H1 (cell line): Measurements from ENCODE around the gene TSR1. TPM values are rescaled to one million over a fixed set of nuclear protein-coding genes. Genes with fewer than 3 reads are reported as not detected.

Experiments used
- CTCF ChIA-PET: fragments of 300-600 bp; sonication (Branson Sonifier 250); formaldehyde crosslinking; loops from one replicate; lab custom pipeline; 2021; ENCODE audit not compliant: partially characterized antibody; lab: Charles Lee
- POLR2A ChIA-PET: fragments of 300-600 bp; sonication (Branson Sonifier 250); formaldehyde crosslinking; loops from one replicate; lab custom pipeline; 2021; ENCODE audit warnings: inconsistent platforms; ENCODE audit not compliant: partially characterized antibody; lab: Charles Lee
- DNase-seq, 2 experiments: peaks; one replicate each; pipeline versions ENCODE4 v3.0.0 to v3.0.0-alpha.2; 2010 to 2022; ENCODE audit warnings: low spot score in 2 of 2, low read depth in 1 of 2, mixed read lengths in 1 of 2
- FAIRE-seq: peaks from 2 replicates; lab custom pipeline; 2011; peaks lifted over from hg19 to GRCh38; lab: Jason Lieb, UNC
- H2AFZ ChIP-seq: 2 replicates; pipeline ENCODE4 v1.8.1; 2012; ENCODE audit warnings: low read length, inconsistent platforms
- H2AK5ac ChIP-seq: 2 replicates; pipeline ENCODE4 v1.6.1; 2013; ENCODE audit warnings: low read depth, low read length
- H2BK120ac ChIP-seq: replicated peaks from 2 replicates; pipeline ENCODE3; 2013; ENCODE audit warnings: low read depth, low read length, inconsistent platforms
- H2BK12ac ChIP-seq: 2 replicates; pipeline ENCODE4 v1.6.1; 2013; ENCODE audit warnings: low read depth, low read length
- H2BK15ac ChIP-seq: 2 replicates; pipeline ENCODE4 v1.6.1; 2013; ENCODE audit warnings: low read length
- H2BK20ac ChIP-seq: 2 replicates; pipeline ENCODE4 v1.6.1; 2013; ENCODE audit warnings: low read length
- H2BK5ac ChIP-seq: 2 replicates; pipeline ENCODE4 v1.6.1; 2013; ENCODE audit warnings: low read depth, low read length
- H3K14ac ChIP-seq: 2 replicates; pipeline ENCODE4 v1.6.1; 2013; ENCODE audit warnings: inconsistent platforms; ENCODE audit not compliant: insufficient read length
- H3K18ac ChIP-seq: 2 replicates; pipeline ENCODE4 v1.6.1; 2013; ENCODE audit warnings: low read length; ENCODE audit errors: extremely low read depth
- H3K23ac ChIP-seq: 2 replicates; pipeline ENCODE4 v1.6.1; 2013; ENCODE audit warnings: inconsistent platforms; ENCODE audit not compliant: insufficient read length
- H3K23me2 ChIP-seq: 2 replicates; pipeline ENCODE4 v1.6.1; 2013; ENCODE audit warnings: low read depth, low read length
- H3K27ac ChIP-seq: 2 replicates; pipeline ENCODE4 v1.6.1; 2011; ENCODE audit warnings: low read depth, low read length, inconsistent platforms
- H3K27me3 ChIP-seq, 4 experiments: replicated peaks in 1 of 4; 1 replicate in 1 of 4; 2 replicates in 3 of 4; pipeline versions ENCODE4 v1.6.1 to v1.8.1; 2011 to 2013; ENCODE audit warnings: low read length in 3 of 4, mild to moderate bottlenecking in 3 of 4, inconsistent platforms in 2 of 4, mixed read lengths in 2 of 4, moderate library complexity in 1 of 4; ENCODE audit not compliant: control insufficient read depth in 3 of 4, insufficient read depth in 3 of 4; ENCODE audit errors: extremely low read depth in 1 of 4
- H3K36me3 ChIP-seq, 4 experiments: 2 replicates each; pipeline versions ENCODE4 v1.6.1 to v1.8.1; 2011 to 2013; ENCODE audit warnings: mild to moderate bottlenecking in 4 of 4, low read length in 3 of 4, moderate library complexity in 2 of 4, control low read depth in 1 of 4, inconsistent platforms in 1 of 4; ENCODE audit not compliant: insufficient read depth in 4 of 4, control insufficient read depth in 2 of 4
- H3K4ac ChIP-seq: replicated peaks from 2 replicates; pipeline ENCODE3; 2013; ENCODE audit warnings: low read length, low read depth, mixed read lengths, inconsistent platforms; ENCODE audit not compliant: insufficient read length
- H3K4me1 ChIP-seq, 4 experiments: replicated peaks in 1 of 4; 1 replicate in 1 of 4; 2 replicates in 3 of 4; pipeline versions ENCODE4 v1.6.1 to v1.8.1; 2011 to 2013; ENCODE audit warnings: low read length in 3 of 4, inconsistent platforms in 2 of 4, mixed read lengths in 1 of 4; ENCODE audit not compliant: insufficient read depth in 4 of 4, control insufficient read depth in 3 of 4
- H3K4me2 ChIP-seq, 2 experiments: 2 replicates each; pipeline versions ENCODE4 v1.6.1 to v1.8.1; 2011 to 2013; ENCODE audit warnings: low read depth in 2 of 2, low read length in 2 of 2, control low read depth in 1 of 2, inconsistent platforms in 1 of 2, mild to moderate bottlenecking in 1 of 2; ENCODE audit not compliant: insufficient read depth in 1 of 2
- H3K4me3 ChIP-seq, 4 experiments: fragments of 200-600, 300-600 bp in 1 of 4; sonication (generic), shearing (Covaris generic), sonication (Bioruptor Twin) in 1 of 4; 2 replicates each; pipeline versions ENCODE4 v1.5.1 to v1.8.1; 2011 to 2016; ENCODE audit warnings: low read length in 4 of 4, low read depth in 3 of 4, control low read depth in 2 of 4, inconsistent platforms in 2 of 4, mild to moderate bottlenecking in 2 of 4, mixed read lengths in 1 of 4, moderate library complexity in 1 of 4; ENCODE audit not compliant: insufficient read depth in 2 of 4; ENCODE audit errors: extremely low read depth in 1 of 4
- H3K56ac ChIP-seq: replicated peaks from 2 replicates; pipeline ENCODE3; 2013; ENCODE audit warnings: low read depth, mild to moderate bottlenecking, mixed read lengths, low read length, inconsistent platforms; ENCODE audit not compliant: insufficient read length
- H3K79me1 ChIP-seq: 2 replicates; pipeline ENCODE4 v1.6.1; 2013; ENCODE audit warnings: low read depth, low read length, control low read depth
- H3K79me2 ChIP-seq, 2 experiments: 2 replicates each; pipeline versions ENCODE4 v1.6.1 to v1.8.1; 2012 to 2013; ENCODE audit warnings: low read length in 2 of 2, mild to moderate bottlenecking in 2 of 2, inconsistent platforms in 1 of 2; ENCODE audit not compliant: insufficient read depth in 2 of 2, control insufficient read depth in 1 of 2
- H3K9ac ChIP-seq, 4 experiments: replicated peaks in 1 of 4; 1 replicate in 1 of 4; 2 replicates in 3 of 4; pipeline versions ENCODE4 v1.6.1 to v1.8.1; 2011 to 2013; ENCODE audit warnings: low read depth in 3 of 4, low read length in 3 of 4, control low read depth in 2 of 4, mild to moderate bottlenecking in 2 of 4, moderate library complexity in 2 of 4, inconsistent platforms in 1 of 4; ENCODE audit errors: extremely low read depth in 1 of 4
- H3K9me3 ChIP-seq, 2 experiments: 2 replicates each; pipeline versions ENCODE4 v1.6.1 to v1.8.1; 2012 to 2013; ENCODE audit warnings: mild to moderate bottlenecking in 2 of 2, moderate library complexity in 2 of 2, control low read depth in 1 of 2, inconsistent platforms in 1 of 2, low read depth in 1 of 2, low read length in 1 of 2, mixed read lengths in 1 of 2; ENCODE audit not compliant: insufficient read depth in 2 of 2
- H4K20me1 ChIP-seq, 2 experiments: replicated peaks in 1 of 2; 2 replicates each; pipeline versions ENCODE3 to v1.8.1; 2011 to 2013; ENCODE audit warnings: inconsistent platforms in 2 of 2, low read length in 2 of 2, mild to moderate bottlenecking in 1 of 2; ENCODE audit not compliant: insufficient read depth in 2 of 2, control insufficient read depth in 1 of 2
- H4K5ac ChIP-seq: 2 replicates; pipeline ENCODE4 v1.6.1; 2013; ENCODE audit warnings: low read length, low read depth, mixed read lengths, inconsistent platforms; ENCODE audit not compliant: insufficient read length
- H4K8ac ChIP-seq: 2 replicates; pipeline ENCODE4 v1.8.0; 2013; ENCODE audit warnings: mild to moderate bottlenecking, moderate library complexity, low read length, inconsistent platforms; ENCODE audit not compliant: insufficient read depth; ENCODE audit errors: extremely low read depth
- H4K91ac ChIP-seq: replicated peaks from 2 replicates; pipeline ENCODE3; 2013; ENCODE audit warnings: low read length, mixed read lengths, inconsistent platforms; ENCODE audit not compliant: insufficient read length
- CTCF ChIP-seq, 3 experiments: IDR thresholded peaks; 1 replicate in 2 of 3; 2 replicates in 1 of 3; pipeline versions ENCODE4 v1.5.1 to v1.6.1; 2011; ENCODE audit warnings: low read length in 3 of 3, mild to moderate bottlenecking in 3 of 3, inconsistent platforms in 2 of 3, low read depth in 1 of 3, moderate library complexity in 1 of 3; ENCODE audit not compliant: insufficient read depth in 1 of 3; ENCODE audit errors: control extremely low read depth in 1 of 3
- JUND ChIP-seq: IDR thresholded peaks from 2 replicates; pipeline ENCODE4 v1.6.1; 2011; ENCODE audit warnings: mild to moderate bottlenecking, improper control_type of control experiment, low read length
- TAF1 ChIP-seq: IDR thresholded peaks from 2 replicates; pipeline ENCODE4 v1.6.1; 2011; ENCODE audit warnings: mild to moderate bottlenecking, low read depth, low read length
- TBP ChIP-seq: IDR thresholded peaks from 2 replicates; pipeline ENCODE4 v1.6.1; 2011; ENCODE audit warnings: low read depth, low read length, improper control_type of control experiment
- USF2 ChIP-seq: IDR thresholded peaks from 2 replicates; pipeline ENCODE4 v1.6.1; 2011; ENCODE audit warnings: low read length, improper control_type of control experiment
- YY1 ChIP-seq: IDR thresholded peaks from 2 replicates; pipeline ENCODE4 v1.6.1; 2011; ENCODE audit warnings: low read depth, mild to moderate bottlenecking, low read length
- WGBS, 2 experiments: shearing (Covaris generic) in 1 of 2; methylation state at CpG; one replicate each; pipeline versions ENCODE4 v1.1.6 to v1.1.7; 2013 to 2015; ENCODE audit warnings: low lambda C conversion rate in 2 of 2, mixed read lengths in 2 of 2, inconsistent platforms in 1 of 2, low coverage in 1 of 2, missing lambda C conversion rate in 1 of 2; ENCODE audit not compliant: insufficient replicate concordance in 2 of 2, insufficient coverage in 1 of 2, insufficient read length in 1 of 2; ENCODE audit errors: extremely low coverage in 1 of 2, missing lambda C conversion rate in 1 of 2; 5-methylcytosine and 5-hydroxymethylcytosine counted together
- polyA plus RNA-seq, 7 experiments: library from polyadenylated mRNA; depleted of rRNA in 3 of 7; stranded (reverse) in 5 of 7; unstranded in 2 of 7; fragments of >200 nt in 5 of 7; fragments of 200-250 nt in 2 of 7; gene quantifications; 1 replicate in 5 of 7; 2 replicates in 1 of 7; 4 replicates in 1 of 7; pipeline versions ENCODE4 v1.2.1 to v1.2.3, GENCODE V29; 2011 to 2013; ENCODE audit warnings: missing spikeins in 2 of 7, mixed read lengths in 2 of 7
- total RNA-seq: library from RNA; stranded (reverse); fragmentation: NEBNext Ultra II Directional; extraction: Animal tissue kit (Norgen Biotek cat#: 25700); gene quantifications from 2 replicates; pipeline ENCODE4 v1.2.1, GENCODE V29; 2021
- TF ChIP-seq, protein P1 (sequence below): IDR thresholded peaks from 2 replicates; pipeline ENCODE4 v1.6.1; 2012; ENCODE audit warnings: low read length, inconsistent platforms

TSR1 gene
- total and polyA plus RNA-seq, 2 of the 8 experiments (the other 6 are each of a cell fraction or from before 2014, with no cell fraction given), result 14.5 to 69.7 TPM

DNA sequence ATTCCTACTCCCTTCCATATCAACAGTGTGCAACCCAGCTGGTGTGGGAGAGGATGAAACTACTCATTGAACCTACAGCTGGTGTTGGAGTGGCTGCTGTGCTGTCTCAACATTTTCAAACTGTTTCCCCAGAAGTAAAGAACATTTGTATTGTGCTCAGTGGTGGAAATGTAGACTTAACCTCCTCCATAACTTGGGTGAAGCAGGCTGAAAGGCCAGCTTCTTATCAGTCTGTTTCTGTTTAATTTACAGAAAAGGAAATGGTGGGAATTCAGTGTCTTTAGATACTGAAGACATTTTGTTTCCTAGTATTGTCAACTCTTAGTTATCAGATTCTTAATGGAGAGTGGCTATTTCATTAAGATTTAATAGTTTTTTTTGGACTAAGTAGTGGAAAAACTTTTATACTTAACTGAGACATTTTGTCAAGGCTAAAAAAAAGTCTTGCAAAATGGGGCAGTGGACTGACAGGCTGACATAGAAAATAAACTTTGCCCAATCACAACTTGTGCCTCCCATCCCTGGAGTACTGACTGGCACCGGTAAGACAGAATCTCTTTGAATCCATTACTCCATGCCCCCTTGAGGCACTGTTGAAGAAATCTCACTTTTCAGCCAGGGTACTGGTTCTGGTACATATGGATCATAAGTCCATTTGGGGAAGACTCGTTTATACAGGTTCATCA lies 12.5 kb downstream of the TSR1 start:
- no peak overlapping the region for H2BK15ac ChIP-seq
- no peak overlapping the region for H4K91ac ChIP-seq
- no peaks in the 10 kb centered on the region for H3K79me1 ChIP-seq
- no peak overlapping the region for H3K9ac ChIP-seq
- H3K9me3 ChIP-seq, result no peaks in the 10 kb centered on the region
- no peak overlapping the region for H2BK20ac ChIP-seq
- H2BK5ac ChIP-seq, result no peak overlapping the region
- DNase-seq (no peak), FAIRE-seq (no peak)
- H3K36me3 ChIP-seq, result peaks cover 24 to 66% (median 52%) of the 10 kb centered on the region in 4 experiments
- no peak overlapping the region for H3K4ac ChIP-seq
- no peak overlapping the region for H3K27ac ChIP-seq
- H3K27me3 ChIP-seq, result no peaks in the 10 kb centered on the region
- no peak overlapping the region for H3K18ac ChIP-seq
- H3K14ac ChIP-seq, result no peak overlapping the region
- H3K56ac ChIP-seq, result no peak overlapping the region
- H3K23me2 ChIP-seq, result no peaks in the 10 kb centered on the region
- H2AFZ ChIP-seq, result no peak overlapping the region
- H4K8ac ChIP-seq, result no peak overlapping the region
- no peaks in the 10 kb centered on the region for H3K4me1 ChIP-seq
- no peak overlapping the region for H4K5ac ChIP-seq
- no peak overlapping the region for H2BK12ac ChIP-seq
- no peak overlapping the region for H2AK5ac ChIP-seq
- no peak overlapping the region for H3K4me3 ChIP-seq
- no peak overlapping the region for H2BK120ac ChIP-seq
- no peak overlapping the region for H3K4me2 ChIP-seq
- no peak overlapping the region for H3K23ac ChIP-seq
- H4K20me1 ChIP-seq, result peaks cover 3 to 5% of the 10 kb centered on the region in 2 experiments
- H3K79me2 ChIP-seq, result no peaks in the 10 kb centered on the region; a peak in 1 of 4 replicates
- POLR2A ChIA-PET, result interaction anchor here (0.7 to 12.1 kb wide), 3 partner anchors 8 to 18 kb away, joined by 3 to 230 read pairs (median 7); partner anchors contain the start of genes SGSM2 and TSR1
- CTCF ChIA-PET, result interaction anchor here (1.8 to 1.9 kb wide), 2 partner anchors 30 to 46 kb away, joined by 5 to 7 read pairs; no protein-coding TSS in a partner anchor
- WGBS, 2 experiments, result 78% methylated on average over 2 of the region's 2 CpGs; no CpG with 5 or more reads in 1 of the 2 experiments
- TF ChIP-seq, protein P1, sequence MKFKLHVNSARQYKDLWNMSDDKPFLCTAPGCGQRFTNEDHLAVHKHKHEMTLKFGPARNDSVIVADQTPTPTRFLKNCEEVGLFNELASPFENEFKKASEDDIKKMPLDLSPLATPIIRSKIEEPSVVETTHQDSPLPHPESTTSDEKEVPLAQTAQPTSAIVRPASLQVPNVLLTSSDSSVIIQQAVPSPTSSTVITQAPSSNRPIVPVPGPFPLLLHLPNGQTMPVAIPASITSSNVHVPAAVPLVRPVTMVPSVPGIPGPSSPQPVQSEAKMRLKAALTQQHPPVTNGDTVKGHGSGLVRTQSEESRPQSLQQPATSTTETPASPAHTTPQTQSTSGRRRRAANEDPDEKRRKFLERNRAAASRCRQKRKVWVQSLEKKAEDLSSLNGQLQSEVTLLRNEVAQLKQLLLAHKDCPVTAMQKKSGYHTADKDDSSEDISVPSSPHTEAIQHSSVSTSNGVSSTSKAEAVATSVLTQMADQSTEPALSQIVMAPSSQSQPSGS, result no peak
- TF ChIP-seq CTCF (IDR thresholded peaks at IDR 0.05; ENCODE audit: control extremely low read depth in 1 of 3, insufficient read depth in 1 of 3, low read depth in 1 of 3, low read length in 3 of 3) (no peak), USF2 (no peak), YY1 (no peak), TBP (no peak), TAF1 (no peak), JUND (no peak)
